ENCODE results near the gene PEF1. TPM values are rescaled to one million over a fixed set of nuclear protein-coding genes. Genes with fewer than 3 reads are reported as not detected.

The PEF1 gene
- polyA plus RNA-seq, 1 experiment: 71.8 TPM

- ChIA-PET POLR2A (no interaction called here), CTCF (interaction anchor here (1.9 kb wide), 1 partner anchor 16 kb away, joined by 6 read pairs; no protein-coding TSS in a partner anchor)
- peaks cover 3% of the 10 kb centered on the region for H3K27me3 ChIP-seq (ENCODE audit: control insufficient read depth, insufficient read depth, low read length)
- no peak overlapping the region for H3K27ac ChIP-seq (ENCODE audit: low read depth, low read length)
- no peaks in the 10 kb centered on the region for H3K9me3 ChIP-seq (ENCODE audit: control insufficient read depth, insufficient read depth, low read length)
- TF ChIP-seq CTCF (IDR thresholded peaks at IDR 0.05; ENCODE audit: low read depth, low read length): no peak
- no peak for DNase-seq (ENCODE audit: low read depth, low spot score)
- H3K4me3 ChIP-seq (ENCODE audit: low read depth, low read length): no peak overlapping the region
These were observed 42.6 kb downstream of the PEF1 start for GRCh38 chr1:31602081-31602480.

- Histone ChIP-seq H3K27me3 (ENCODE audit: control insufficient read depth, insufficient read depth, low read length) (peaks cover 3% of the 10 kb centered on the region), H3K9me3 (ENCODE audit: control insufficient read depth, insufficient read depth, low read length) (no peaks in the 10 kb centered on the region), H3K27ac (ENCODE audit: low read depth, low read length) (no peak overlapping the region), H3K4me3 (ENCODE audit: low read depth, low read length) (no peak overlapping the region)
- POLR2A ChIA-PET: no interaction called here
- no peak for DNase-seq (ENCODE audit: low read depth, low spot score)
- TF ChIP-seq CTCF (IDR thresholded peaks at IDR 0.05; ENCODE audit: low read depth, low read length): no peak
- CTCF ChIA-PET: interaction anchor here (1.2 kb wide), 1 partner anchor 37 kb away, joined by 3 read pairs; no protein-coding TSS in a partner anchor
These were observed 44.0 kb downstream of the PEF1 start for GRCh38 chr1:31600641-31601040.

GRCh38 chr1:31598980-31599379, 45.7 kb downstream of the PEF1 start:
- no peaks in the 10 kb centered on the region for H3K9me3 ChIP-seq (ENCODE audit: control insufficient read depth, insufficient read depth, low read length)
- CTCF ChIA-PET: interaction anchor here (1.6 kb wide), 1 partner anchor 190 kb away, joined by 6 read pairs; no protein-coding TSS in a partner anchor
- no peak for TF ChIP-seq CTCF (IDR thresholded peaks at IDR 0.05; ENCODE audit: low read depth, low read length)
- H3K27ac ChIP-seq (ENCODE audit: low read depth, low read length): no peak overlapping the region
- no peak for DNase-seq (ENCODE audit: low read depth, low spot score)
- peaks cover 3% of the 10 kb centered on the region for H3K27me3 ChIP-seq (ENCODE audit: control insufficient read depth, insufficient read depth, low read length)
- POLR2A ChIA-PET: no interaction called here
- no peak overlapping the region for H3K4me3 ChIP-seq (ENCODE audit: low read depth, low read length)

- Histone ChIP-seq H3K4me3 (ENCODE audit: low read depth, low read length) (no peak overlapping the region), H3K27me3 (ENCODE audit: control insufficient read depth, insufficient read depth, low read length) (peaks cover 9% of the 10 kb centered on the region), H3K9me3 (ENCODE audit: control insufficient read depth, insufficient read depth, low read length) (no peaks in the 10 kb centered on the region), H3K27ac (ENCODE audit: low read depth, low read length) (no peak overlapping the region)
- no peak for DNase-seq (ENCODE audit: low read depth, low spot score)
- POLR2A ChIA-PET: no interaction called here
- TF ChIP-seq CTCF (IDR thresholded peaks at IDR 0.05; ENCODE audit: low read depth, low read length): no peak
- CTCF ChIA-PET: interaction anchor here (0.6 to 1.8 kb wide), 5 partner anchors 20 to 263 kb away, joined by 4 to 8 read pairs (median 4); no protein-coding TSS in a partner anchor
These were observed 48.0 kb downstream of the PEF1 start for GRCh38 chr1:31596737-31597097.

GRCh38 chr1:31595836-31596736, 48.6 kb downstream of the PEF1 start:
- Histone ChIP-seq H3K4me3 (ENCODE audit: low read depth, low read length) (no peak overlapping the region), H3K9me3 (ENCODE audit: control insufficient read depth, insufficient read depth, low read length) (no peaks in the 10 kb centered on the region), H3K27ac (ENCODE audit: low read depth, low read length) (no peak overlapping the region), H3K27me3 (ENCODE audit: control insufficient read depth, insufficient read depth, low read length) (peaks cover 9% of the 10 kb centered on the region)
- ChIA-PET CTCF (interaction anchor here (1.2 to 1.6 kb wide), 2 partner anchors 21 to 33 kb away, joined by 4 to 8 read pairs; no protein-coding TSS in a partner anchor), POLR2A (no interaction called here)
- no peak for TF ChIP-seq CTCF (IDR thresholded peaks at IDR 0.05; ENCODE audit: low read depth, low read length)
- no peak for DNase-seq (ENCODE audit: low read depth, low spot score)

Data from AG04450 (cell line).